ELF-1 (cell line): ENCODE data around the gene TBC1D1.

Source experiments
- DNase-seq: peaks from one replicate; pipeline ENCODE4 v3.0.0-alpha.2; 2016; ENCODE audit warnings: low read depth, low spot score

TBC1D1 gene

DNA sequence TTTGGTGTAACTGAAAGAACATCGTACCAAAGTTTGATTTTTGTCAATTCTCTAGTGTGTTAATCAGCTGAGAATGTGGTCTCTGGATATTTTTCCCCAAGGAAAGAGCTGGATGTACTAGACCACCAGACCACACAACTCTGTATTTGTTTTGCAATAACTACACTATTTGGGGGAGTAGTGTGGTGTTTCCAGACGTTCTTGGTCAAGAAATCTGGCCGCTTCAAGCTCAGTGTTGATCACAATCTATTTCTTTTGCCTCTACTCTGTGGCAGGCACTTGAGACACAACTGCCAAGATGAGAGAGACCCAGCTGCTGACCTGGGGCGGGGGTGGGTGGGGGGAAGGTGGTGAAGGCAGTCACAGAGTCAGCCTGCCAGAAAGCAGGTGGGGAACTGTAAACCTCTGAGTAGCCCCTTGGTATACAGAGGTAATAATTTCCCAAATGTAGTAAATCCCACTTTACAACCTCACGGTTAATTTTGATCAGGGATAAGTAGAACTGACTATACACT, 99.9 kb downstream of the TBC1D1 start:
- no peak for DNase-seq

DNA sequence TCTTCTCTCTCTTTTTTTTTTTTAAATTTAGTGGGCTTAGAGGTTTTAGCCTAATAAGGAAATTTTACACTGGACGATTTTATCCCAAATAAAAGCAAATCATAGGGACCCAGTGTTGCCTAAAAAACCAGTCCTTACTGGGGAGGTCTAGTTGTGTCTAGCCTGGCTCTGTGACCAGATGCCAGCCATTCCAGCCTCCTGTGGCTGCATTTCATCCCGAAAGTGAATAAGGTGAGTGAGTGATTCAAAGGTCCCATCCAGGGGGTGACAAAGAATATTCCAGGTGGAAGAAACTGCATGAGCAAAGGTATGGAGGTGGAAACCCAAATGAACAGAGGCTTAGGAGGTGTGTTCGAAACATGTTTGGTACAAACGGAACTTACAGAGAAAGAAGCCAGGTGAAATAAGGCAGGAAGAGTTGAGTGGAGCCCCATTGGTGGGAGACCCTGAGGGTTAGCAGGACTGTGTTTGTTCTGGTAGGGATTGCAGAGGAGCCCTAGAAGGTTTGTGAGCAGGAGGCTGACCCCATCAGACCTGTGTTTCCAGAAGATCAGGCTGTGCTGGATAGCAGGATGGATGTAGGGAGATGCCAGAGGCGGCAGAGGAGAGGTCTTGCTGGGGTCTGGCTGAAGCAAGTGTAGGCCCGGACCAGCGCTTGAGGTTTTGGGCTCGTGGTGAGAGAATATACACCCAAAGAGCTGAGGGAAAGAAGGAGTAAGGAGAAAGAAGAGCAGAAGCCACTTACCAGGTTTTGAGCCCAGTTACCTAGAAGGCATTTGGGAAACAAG, 100.9 kb downstream of the TBC1D1 start:
- DNase-seq, result peak; percentile 90

DNA sequence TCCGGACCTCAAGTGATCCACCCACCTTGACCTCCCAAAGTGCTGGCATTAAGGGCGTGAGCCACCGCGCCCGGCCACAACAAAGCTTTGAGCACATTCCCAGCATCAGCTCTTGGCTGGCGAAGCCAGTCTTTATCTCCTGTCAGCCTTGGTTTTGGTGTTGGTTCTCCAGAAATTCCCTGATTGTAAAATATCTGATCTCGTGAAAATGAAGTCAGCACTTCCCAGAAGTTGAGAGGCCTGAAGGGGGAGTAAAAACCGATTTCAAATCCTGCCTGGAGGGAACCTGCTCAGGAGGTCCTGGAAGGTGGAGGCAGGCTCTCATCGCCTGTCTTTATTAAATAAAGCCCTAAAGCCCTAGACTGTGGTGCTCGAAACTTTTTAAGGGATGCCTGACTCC, 102.9 kb downstream of the TBC1D1 start:
- DNase-seq, result peak; percentile 69

GRCh38 chr4:37994569-37994968, 103.7 kb downstream of the TBC1D1 start:
- DNase-seq, result peak; percentile 55

DNA sequence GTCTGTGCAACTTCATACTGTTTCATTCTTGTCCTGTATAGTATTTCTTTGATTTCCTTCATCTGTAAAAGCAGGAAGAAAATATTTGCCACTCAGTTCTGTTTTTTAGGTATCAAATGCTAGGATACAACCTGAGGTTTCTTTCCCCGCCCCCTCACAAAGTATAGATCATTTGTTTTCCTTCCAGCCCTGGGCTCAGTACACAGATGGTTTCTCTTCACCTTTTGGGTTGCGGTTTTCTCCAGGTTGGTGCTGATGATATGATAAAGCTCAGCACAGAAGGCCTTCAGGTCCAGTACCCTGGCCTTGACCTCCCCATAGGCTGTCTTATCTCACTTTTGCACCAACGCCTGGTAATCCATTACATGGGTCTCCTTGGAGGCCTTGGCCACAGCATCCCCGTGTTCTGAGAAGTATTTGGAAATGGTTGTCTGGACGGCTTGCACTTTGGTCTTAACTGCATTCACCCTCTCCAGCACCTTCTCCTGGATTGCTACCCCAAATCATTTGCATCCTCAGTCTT, 104.5 kb downstream of the TBC1D1 start:
- DNase-seq, result no peak

DNA sequence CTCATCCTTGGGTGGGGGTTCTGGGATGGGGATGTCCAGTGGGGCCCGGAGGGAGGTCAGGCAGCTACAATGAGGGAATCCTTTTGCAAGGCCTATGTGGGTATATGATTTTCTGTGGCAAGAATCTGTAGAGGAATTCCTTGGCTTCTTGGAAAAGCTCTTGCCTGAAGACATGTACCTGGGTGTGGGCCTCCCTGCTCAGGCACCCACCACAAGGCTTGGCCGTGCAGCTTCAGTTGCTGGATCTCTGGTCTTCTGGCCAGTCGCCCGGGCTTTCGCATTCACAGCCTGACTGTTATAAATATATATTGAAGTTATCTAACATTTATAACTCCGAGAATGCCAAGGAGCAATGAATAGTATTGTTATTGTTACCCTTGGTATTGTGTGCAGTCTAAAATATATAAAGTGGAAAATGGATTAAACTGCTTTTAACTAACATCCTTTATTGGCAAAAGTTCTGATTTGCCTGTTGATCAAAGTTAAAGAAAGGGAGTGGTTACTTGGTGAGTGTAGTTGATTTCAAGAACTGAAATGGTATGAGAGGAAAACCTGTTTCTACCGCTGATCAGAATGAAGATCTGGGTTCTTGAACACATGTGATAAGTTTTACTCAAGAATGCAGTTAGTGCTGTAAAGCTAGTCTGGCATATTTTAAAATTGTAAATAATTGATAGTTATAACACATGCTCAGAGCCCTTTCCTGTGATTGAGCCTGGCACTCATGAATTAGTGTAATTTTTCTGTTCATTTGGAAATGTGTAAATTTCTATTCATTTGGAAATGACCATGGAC, 105.3 kb downstream of the TBC1D1 start:
- no peak for DNase-seq

DNA sequence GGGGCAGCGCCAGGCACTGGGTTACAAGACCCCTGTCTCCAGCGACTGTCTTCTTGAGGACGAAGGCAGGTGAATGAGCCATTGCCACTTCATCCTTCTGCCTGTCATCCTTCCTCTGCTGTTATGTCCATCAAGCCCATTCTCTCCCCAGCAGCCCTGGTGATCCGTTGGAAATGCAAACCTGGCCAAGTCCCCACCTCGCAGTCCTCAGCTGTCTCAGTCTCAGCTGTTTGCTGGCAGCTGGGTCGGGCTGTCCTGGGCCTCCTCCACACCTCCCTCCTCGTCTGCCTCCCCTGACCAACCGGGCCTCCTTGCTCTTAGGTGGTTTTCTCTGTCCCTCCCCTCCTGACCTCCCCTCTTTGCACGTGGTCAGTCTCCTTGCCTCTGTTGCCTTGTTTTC, 107.3 kb downstream of the TBC1D1 start:
- no peak for DNase-seq

DNA sequence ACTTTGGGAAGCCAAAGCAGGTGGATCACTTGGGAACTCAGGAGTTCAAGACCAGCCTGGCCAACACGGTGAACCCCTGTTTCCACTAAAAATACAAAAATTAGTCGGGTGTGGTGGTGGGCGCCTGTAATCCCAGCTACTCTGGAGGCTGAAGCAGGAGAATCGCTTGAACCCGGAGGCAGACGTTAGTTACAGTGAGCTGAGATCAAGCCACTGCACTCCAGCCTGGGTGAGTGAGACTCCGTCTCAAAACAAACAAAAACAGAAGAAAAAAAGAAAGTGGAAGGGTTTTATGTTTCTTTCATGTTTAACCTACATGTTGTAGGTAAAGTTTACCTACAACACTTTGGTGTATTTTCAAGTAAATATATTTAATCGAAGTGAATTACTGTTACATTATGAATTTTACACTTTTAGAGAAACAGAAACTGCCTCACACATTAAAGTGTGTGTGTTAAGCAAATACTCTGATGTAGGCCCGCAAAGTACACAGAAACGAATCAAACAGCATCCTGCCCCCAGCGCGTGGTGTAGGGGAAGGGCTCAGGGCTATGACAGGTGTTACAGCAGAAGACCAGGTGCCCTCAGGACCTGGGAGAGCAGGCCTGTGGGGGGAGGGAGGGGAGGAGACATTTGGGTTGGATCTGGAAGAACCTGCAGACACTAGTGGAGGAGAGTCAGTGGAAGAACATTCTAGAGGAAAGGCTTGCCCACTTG, 108.3 kb downstream of the TBC1D1 start:
- DNase-seq, result no peak

GRCh38 chr4:37999965-38000364, 109.1 kb downstream of the TBC1D1 start:
- DNase-seq, result no peak

DNA sequence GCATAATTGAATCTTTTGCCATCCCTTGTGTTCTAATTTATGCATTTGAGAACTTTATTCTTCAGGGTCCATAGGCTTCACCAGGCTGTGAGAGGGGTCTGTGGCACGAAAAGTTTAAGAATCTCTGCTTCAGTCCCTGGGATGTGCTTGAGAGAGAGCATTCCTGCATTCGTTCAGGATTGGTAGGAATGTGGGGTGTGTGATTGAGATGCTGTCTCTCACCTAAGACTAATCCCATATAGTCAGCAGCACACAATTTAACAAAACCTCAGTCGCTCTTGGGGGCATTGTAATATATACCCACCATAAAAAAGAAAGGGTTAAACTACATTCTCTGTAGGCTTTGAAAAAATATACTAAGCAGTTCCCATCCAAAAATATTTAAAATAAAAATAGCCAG, 111.0 kb downstream of the TBC1D1 start:
- no peak for DNase-seq

- peak; percentile 60 for DNase-seq
Measured at GRCh38 chr4:38002451-38003071, 111.7 kb downstream of the TBC1D1 start.

GRCh38 chr4:38003102-38003501, 112.2 kb downstream of the TBC1D1 start:
- DNase-seq, result no peak

DNA sequence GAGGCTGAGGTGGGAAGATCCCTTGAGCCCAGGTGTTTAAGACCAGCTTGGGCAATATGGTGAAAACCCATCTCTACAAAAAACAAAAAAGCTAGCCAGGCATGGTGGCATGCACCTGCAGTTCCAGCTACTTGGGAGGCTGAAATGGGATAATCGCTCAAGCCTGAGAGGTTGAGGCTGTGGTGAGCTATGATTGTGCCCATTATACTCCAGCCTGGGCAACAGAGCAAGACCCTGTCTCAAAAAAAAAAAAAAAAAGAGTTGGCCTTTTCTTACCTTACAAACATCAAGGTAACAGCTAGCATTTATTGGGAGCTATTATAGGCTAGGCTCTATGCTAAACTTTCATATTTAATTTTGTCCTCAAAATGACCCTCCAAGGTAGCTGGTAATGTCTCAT, 112.7 kb downstream of the TBC1D1 start:
- DNase-seq, result no peak

GRCh38 chr4:38004062-38004461, 113.2 kb downstream of the TBC1D1 start:
- DNase-seq, result no peak

GRCh38 chr4:38004887-38005286, 114.0 kb downstream of the TBC1D1 start:
- DNase-seq, result no peak

GRCh38 chr4:38005637-38006036, 114.8 kb downstream of the TBC1D1 start:
- DNase-seq, result no peak

- no peak for DNase-seq
Measured at GRCh38 chr4:38007645-38008044, 116.8 kb downstream of the TBC1D1 start.

DNA sequence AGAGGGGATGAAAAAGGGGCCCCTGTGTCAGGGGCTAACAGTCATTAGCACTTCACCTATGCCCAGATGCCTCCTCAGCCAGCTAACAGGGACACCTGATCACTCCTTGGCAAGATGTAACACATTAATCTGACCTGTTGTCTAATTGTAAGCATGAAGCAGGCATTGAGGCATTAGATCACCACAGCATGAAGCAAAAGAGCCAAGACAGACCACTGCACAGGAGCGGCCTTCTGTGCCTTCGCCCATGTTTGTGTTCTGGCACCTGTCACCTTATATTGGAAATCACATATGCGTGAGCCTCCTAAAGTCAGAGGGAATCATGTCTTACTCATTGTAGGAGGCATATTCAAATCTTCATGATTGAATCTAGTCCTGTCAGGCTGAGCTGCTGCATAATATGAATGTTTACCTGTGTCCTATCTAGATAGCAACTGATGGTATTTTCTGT, 117.7 kb downstream of the TBC1D1 start:
- DNase-seq, result no peak

DNA sequence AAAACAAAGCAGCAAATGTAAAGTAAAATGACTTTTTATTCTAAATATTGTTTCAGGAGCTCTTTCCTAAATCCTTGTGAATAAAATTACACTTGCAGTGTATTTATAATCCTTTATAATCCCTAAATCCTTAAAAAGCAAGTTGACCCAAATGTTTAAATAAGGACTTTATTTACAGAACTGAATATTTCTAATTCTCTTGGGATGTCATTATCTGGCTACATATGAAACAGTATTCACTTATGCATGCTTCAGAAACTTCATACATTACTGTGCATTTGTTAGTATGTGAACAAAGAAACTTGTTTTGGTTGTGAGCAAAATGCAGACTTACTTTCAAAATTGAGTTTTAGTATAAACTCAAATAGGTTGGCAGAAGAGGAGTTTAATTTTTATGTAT, 118.5 kb downstream of the TBC1D1 start:
- DNase-seq, result no peak

GRCh38 chr4:38009949-38010348, 119.1 kb downstream of the TBC1D1 start:
- DNase-seq, result no peak

DNA sequence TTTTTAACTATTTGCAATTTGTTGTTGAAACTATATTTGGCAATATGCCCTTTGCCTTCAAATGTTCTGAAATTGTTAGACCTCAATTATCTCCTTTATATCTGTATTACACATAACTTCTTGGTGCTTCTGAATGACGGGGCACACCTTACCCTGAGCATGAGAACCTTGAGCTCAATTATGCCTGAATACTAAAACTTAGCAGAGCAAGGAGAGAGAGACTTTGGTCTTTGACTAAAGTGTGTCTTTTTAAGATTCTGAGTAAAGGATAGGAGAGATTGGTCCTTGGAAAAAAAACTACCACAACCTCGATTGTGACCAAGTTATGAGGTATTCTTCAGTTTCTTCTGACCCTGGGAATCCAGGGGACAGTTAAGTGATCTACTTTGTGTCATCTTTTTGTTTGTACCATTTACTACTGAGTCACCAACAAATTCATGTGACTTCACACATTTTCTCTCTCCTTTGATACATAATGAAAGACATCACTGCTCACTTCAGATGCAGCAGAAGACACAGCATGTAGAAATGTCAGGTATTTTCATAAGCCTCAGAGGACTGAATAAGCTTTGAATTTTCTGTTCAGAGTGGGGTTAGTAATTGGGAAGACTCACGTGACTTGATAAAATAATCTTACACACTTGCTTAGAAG, 120.8 kb downstream of the TBC1D1 start:
- DNase-seq, result no peak
